ENCODE data around the gene GRAMD1A. TPM values are rescaled to one million over a fixed set of nuclear protein-coding genes. Genes with fewer than 3 reads are reported as not detected.
"Not testable (repeated sequence)": the region's sequence is repeated elsewhere in the genome, so short reads cannot be mapped to it uniquely, and the experiment has no call there.

The GRAMD1A gene
- total RNA-seq, 1 donor from 2014 or later, result 27.2 TPM

DNA sequence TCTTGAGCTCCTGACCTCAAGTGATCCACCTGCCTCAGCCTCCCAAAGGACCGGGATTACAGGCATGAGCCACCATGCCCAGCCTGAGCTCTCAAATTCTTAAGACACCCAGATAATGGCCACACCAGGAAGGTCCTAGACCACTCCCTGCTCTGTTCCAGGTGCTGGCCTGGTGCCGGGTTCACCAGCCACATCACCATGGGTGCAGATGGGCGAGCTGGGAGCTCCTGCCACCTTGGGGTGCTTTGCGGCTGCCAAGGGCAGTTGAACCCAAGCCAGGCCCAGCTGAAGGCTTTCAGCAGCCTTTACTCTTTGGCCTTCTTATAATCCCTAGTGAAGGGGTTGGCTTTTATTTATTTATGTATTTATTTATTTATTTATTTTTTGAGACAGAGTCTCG, 46.3 kb downstream of the GRAMD1A start:
- no peaks in the 10 kb centered on the region for H3F3A ChIP-seq (ENCODE audit: low read depth)
- H3K27ac Mint-ChIP-seq, result no peak overlapping the region
- H3K36me3 Mint-ChIP-seq, result no peaks in the 10 kb centered on the region
- H3K4me1 Mint-ChIP-seq, result peaks cover 13% of the 10 kb centered on the region
- no peaks in the 10 kb centered on the region for H3K36me3 ChIP-seq
- no peaks in the 10 kb centered on the region for H3K9me3 Mint-ChIP-seq
- H3K27ac ChIP-seq, result no peak overlapping the region
- H3K4me2 ChIP-seq, result no peak overlapping the region
- H3K4me1 ChIP-seq, result peaks cover 8% of the 10 kb centered on the region
- H3K4me3 ChIP-seq, result no peak overlapping the region
- H3K79me2 ChIP-seq (ENCODE audit: low read depth), result no peaks in the 10 kb centered on the region
- no peaks in the 10 kb centered on the region for H3K9me3 ChIP-seq (ENCODE audit: low read depth)
- no peak overlapping the region for H3K4me3 Mint-ChIP-seq
- H3K9ac ChIP-seq, result no peak overlapping the region
- no peaks in the 10 kb centered on the region for H4K20me1 ChIP-seq (ENCODE audit: low read depth)
- H2AFZ ChIP-seq (replicated peaks), result no peak overlapping the region
- H3K27me3 Mint-ChIP-seq (ENCODE audit: insufficient read depth, low read depth), result peaks cover 11% of the 10 kb centered on the region
- TF ChIP-seq CTCF (IDR thresholded peaks at IDR 0.05), result no peak
- no peak for TF ChIP-seq EZH2phosphoT487 (IDR thresholded peaks at IDR 0.05)
- TF ChIP-seq EZH2 (IDR thresholded peaks at IDR 0.05), result no peak
- no peak for DNase-seq (ENCODE audit: low spot score)
- no peaks in the 10 kb centered on the region for H3K27me3 ChIP-seq

- TF ChIP-seq CTCF (IDR thresholded peaks at IDR 0.05) (no peak), EZH2 (IDR thresholded peaks at IDR 0.05) (no peak), EZH2phosphoT487 (IDR thresholded peaks at IDR 0.05) (no peak)
- no peaks in the 10 kb centered on the region for H3K36me3 ChIP-seq
- H3K27ac Mint-ChIP-seq, result no peak overlapping the region
- H3K27me3 ChIP-seq, result no peaks in the 10 kb centered on the region
- H3K4me1 Mint-ChIP-seq, result peaks cover 11% of the 10 kb centered on the region
- no peak overlapping the region for H3K4me3 Mint-ChIP-seq
- H3K4me2 ChIP-seq, result no peak overlapping the region
- H3K27me3 Mint-ChIP-seq (ENCODE audit: insufficient read depth, low read depth), result peaks cover 10% of the 10 kb centered on the region
- no peak overlapping the region for H3K27ac ChIP-seq
- no peak overlapping the region for H3K4me3 ChIP-seq
- H2AFZ ChIP-seq (replicated peaks), result no peak overlapping the region
- H4K20me1 ChIP-seq (ENCODE audit: low read depth), result no peaks in the 10 kb centered on the region
- H3K79me2 ChIP-seq (ENCODE audit: low read depth), result no peaks in the 10 kb centered on the region
- H3K4me1 ChIP-seq, result peaks cover 5% of the 10 kb centered on the region
- H3K9me3 Mint-ChIP-seq, result no peaks in the 10 kb centered on the region
- no peaks in the 10 kb centered on the region for H3K36me3 Mint-ChIP-seq
- H3K9ac ChIP-seq, result no peak overlapping the region
- DNase-seq (ENCODE audit: low spot score), result no peak
- no peaks in the 10 kb centered on the region for H3K9me3 ChIP-seq (ENCODE audit: low read depth)
- no peaks in the 10 kb centered on the region for H3F3A ChIP-seq (ENCODE audit: low read depth)
Measured at GRCh38 chr19:35048911-35049411, 48.8 kb downstream of the GRAMD1A start.

- Mint-ChIP-seq H3K36me3 (no peaks in the 10 kb centered on the region), H3K4me1 (peaks cover 11% of the 10 kb centered on the region), H3K27me3 (ENCODE audit: insufficient read depth, low read depth) (peaks cover 10% of the 10 kb centered on the region), H3K4me3 (no peak overlapping the region), H3K9me3 (no peaks in the 10 kb centered on the region), H3K27ac (no peak overlapping the region)
- Histone ChIP-seq H3K4me1 (peaks cover 5% of the 10 kb centered on the region), H3K9ac (no peak overlapping the region), H2AFZ (replicated peaks) (no peak overlapping the region), H3K27ac (no peak overlapping the region), H3K9me3 (ENCODE audit: low read depth) (no peaks in the 10 kb centered on the region), H3F3A (ENCODE audit: low read depth) (no peaks in the 10 kb centered on the region), H3K27me3 (no peaks in the 10 kb centered on the region), H3K4me2 (no peak overlapping the region), H3K36me3 (no peaks in the 10 kb centered on the region), H3K79me2 (ENCODE audit: low read depth) (no peaks in the 10 kb centered on the region), H3K4me3 (no peak overlapping the region), H4K20me1 (ENCODE audit: low read depth) (no peaks in the 10 kb centered on the region)
- TF ChIP-seq EZH2 (IDR thresholded peaks at IDR 0.05) (no peak), EZH2phosphoT487 (IDR thresholded peaks at IDR 0.05) (no peak), CTCF (IDR thresholded peaks at IDR 0.05) (no peak)
- no peak for DNase-seq (ENCODE audit: low spot score)
Measured at GRCh38 chr19:35049456-35049855, 49.3 kb downstream of the GRAMD1A start.

DNA sequence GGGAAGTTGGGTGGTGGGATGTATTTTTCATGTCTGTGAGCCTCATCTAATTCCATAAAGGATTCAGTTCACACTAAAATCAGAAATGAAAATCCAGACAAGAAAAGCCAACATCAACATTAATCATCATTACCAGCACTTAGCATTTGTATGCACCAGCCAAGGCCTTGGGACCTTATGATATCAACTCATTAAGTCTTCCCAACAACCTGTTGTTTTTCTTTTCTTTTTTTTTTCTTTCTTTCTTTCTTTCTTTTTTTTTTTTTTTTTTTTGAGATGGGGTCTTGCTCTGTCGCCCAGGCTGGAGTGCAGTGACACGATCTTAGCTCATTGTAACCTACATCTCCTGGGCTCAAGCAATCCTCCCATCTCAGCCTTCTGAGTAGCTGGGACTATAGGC, 50.5 kb downstream of the GRAMD1A start:
- not testable (repeated sequence) for H3K27ac ChIP-seq; H3K9ac ChIP-seq; H3K9me3 ChIP-seq (ENCODE audit: low read depth); H3K9me3 Mint-ChIP-seq; H3K36me3 ChIP-seq; H2AFZ ChIP-seq (replicated peaks); H4K20me1 ChIP-seq (ENCODE audit: low read depth); H3K36me3 Mint-ChIP-seq; H3K4me1 ChIP-seq; H3K4me3 ChIP-seq; DNase-seq (ENCODE audit: low spot score); H3K4me2 ChIP-seq; H3F3A ChIP-seq (ENCODE audit: low read depth); H3K4me1 Mint-ChIP-seq; H3K27ac Mint-ChIP-seq; H3K27me3 ChIP-seq; H3K4me3 Mint-ChIP-seq; H3K79me2 ChIP-seq (ENCODE audit: low read depth)
- H3K27me3 Mint-ChIP-seq (ENCODE audit: insufficient read depth, low read depth), result peaks cover 10% of the 10 kb centered on the region

DNA sequence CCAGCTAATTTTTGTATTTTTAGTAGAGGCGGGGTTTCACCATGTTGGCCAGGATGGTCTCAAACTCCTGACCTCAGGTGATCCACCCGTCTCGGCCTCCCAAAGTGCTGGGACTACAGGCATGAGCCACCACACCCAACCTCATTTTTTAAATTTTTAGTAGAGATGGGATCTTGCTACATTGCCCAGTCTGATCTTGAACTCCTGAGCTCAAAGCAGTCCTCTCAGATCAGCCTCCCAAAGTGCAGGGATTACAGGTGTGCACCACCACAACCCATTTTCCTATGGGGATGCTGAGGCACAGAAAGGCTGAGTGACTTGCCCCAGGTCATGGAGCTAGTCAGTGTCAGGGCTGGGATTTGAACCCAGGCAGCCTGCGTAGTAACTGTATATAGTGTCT, 51.1 kb downstream of the GRAMD1A start:
- H3K4me3 Mint-ChIP-seq; H3K27ac Mint-ChIP-seq; H3K9ac ChIP-seq; H3K27me3 ChIP-seq; H3K9me3 Mint-ChIP-seq; DNase-seq (ENCODE audit: low spot score); H4K20me1 ChIP-seq (ENCODE audit: low read depth); H3F3A ChIP-seq (ENCODE audit: low read depth); H3K36me3 ChIP-seq; H3K9me3 ChIP-seq (ENCODE audit: low read depth); H3K36me3 Mint-ChIP-seq; H3K27ac ChIP-seq; H3K4me3 ChIP-seq; H3K4me2 ChIP-seq; H2AFZ ChIP-seq (replicated peaks); H3K79me2 ChIP-seq (ENCODE audit: low read depth): not testable (repeated sequence)
- Mint-ChIP-seq H3K27me3 (ENCODE audit: insufficient read depth, low read depth) (peaks cover 13% of the 10 kb centered on the region), H3K4me1 (peaks cover 12% of the 10 kb centered on the region)
- H3K4me1 ChIP-seq, result peaks cover 11% of the 10 kb centered on the region
